HepG2 (cell line): Measurements from ENCODE around the gene ALDH3A1. TPM values are rescaled to one million over a fixed set of nuclear protein-coding genes. Genes with fewer than 3 reads are reported as not detected.

Experiments used
- AHDC1 ChIP-seq: sonication (generic); formaldehyde crosslinking; IDR thresholded peaks from 2 replicates; pipeline ENCODE4 v1.5.1; 2020; ENCODE audit warnings: mild to moderate bottlenecking, missing genetic modification reagents, borderline replicate concordance
- ATF5 ChIP-seq: sonication (generic); formaldehyde crosslinking; IDR thresholded peaks from 2 replicates; pipeline ENCODE4 v1.4.0; 2020; ENCODE audit warnings: mild to moderate bottlenecking, low read depth, missing genetic modification reagents
- CSRNP2 ChIP-seq: sonication (generic); formaldehyde crosslinking; conservative IDR thresholded peaks from 2 replicates; pipeline ENCODE4 v1.8.0; 2022; ENCODE audit warnings: low read depth, missing genetic modification reagents
- HINFP ChIP-seq: sonication (generic); formaldehyde crosslinking; IDR thresholded peaks from 2 replicates; pipeline ENCODE4 v1.4.0; 2020; ENCODE audit warnings: low read depth, mild to moderate bottlenecking, missing genetic modification reagents
- MXI1 ChIP-seq: IDR thresholded peaks from 3 replicates; pipeline ENCODE4 v1.6.1; 2012; ENCODE audit warnings: low read depth, low read length, inconsistent platforms, borderline replicate concordance
- MZF1 ChIP-seq: sonication (generic); formaldehyde crosslinking; IDR thresholded peaks from 2 replicates; pipeline ENCODE4 v1.8.1; 2023; ENCODE audit warnings: mild to moderate bottlenecking, missing genetic modification reagents, borderline replicate concordance
- NFE2L1 ChIP-seq: sonication (generic); formaldehyde crosslinking; IDR thresholded peaks from 2 replicates; pipeline ENCODE4 v1.4.0; 2020; ENCODE audit warnings: missing genetic modification reagents, mild to moderate bottlenecking, borderline replicate concordance
- PAX8 ChIP-seq: sonication (generic); formaldehyde crosslinking; IDR thresholded peaks from 2 replicates; pipeline ENCODE4 v1.8.0; 2022; ENCODE audit warnings: mild to moderate bottlenecking, missing genetic modification reagents, borderline replicate concordance
- SKI ChIP-seq: fragments of 450-650 bp; IDR thresholded peaks from one replicate; pipeline ENCODE4 v1.6.1; 2018; ENCODE audit warnings: mild to moderate bottlenecking; ENCODE audit not compliant: partially characterized antibody
- ZBTB7B ChIP-seq: sonication (generic); formaldehyde crosslinking; IDR thresholded peaks from 2 replicates; pipeline ENCODE4 v1.4.0; 2020; ENCODE audit warnings: missing genetic modification reagents
- ZC3H4 ChIP-seq: sonication (generic); formaldehyde crosslinking; IDR thresholded peaks from 2 replicates; pipeline ENCODE4 v1.4.0; 2020; ENCODE audit warnings: missing genetic modification reagents, borderline replicate concordance
- ZFX ChIP-seq: sonication (generic); formaldehyde crosslinking; IDR thresholded peaks from 2 replicates; pipeline ENCODE4 v1.4.0; 2020; ENCODE audit warnings: mild to moderate bottlenecking, low read depth, missing genetic modification reagents, moderate library complexity
- ZNF251 ChIP-seq: sonication (generic); formaldehyde crosslinking; IDR thresholded peaks from 2 replicates; pipeline ENCODE4 v1.9.0; 2021; ENCODE audit warnings: mild to moderate bottlenecking, missing genetic modification reagents
- ZNF263 ChIP-seq: sonication (generic); formaldehyde crosslinking; IDR thresholded peaks from 2 replicates; pipeline ENCODE4 v1.4.0; 2020; ENCODE audit warnings: missing genetic modification reagents
- ZNF274 ChIP-seq: sonication (generic); formaldehyde crosslinking; IDR thresholded peaks from 2 replicates; pipeline ENCODE4 v1.5.1; 2020; ENCODE audit warnings: mild to moderate bottlenecking, missing genetic modification reagents
- ZNF740 ChIP-seq: sonication (generic); formaldehyde crosslinking; IDR thresholded peaks from 2 replicates; pipeline ENCODE4 v1.4.0; 2020; ENCODE audit warnings: missing genetic modification reagents
- polyA plus RNA-seq, 8 experiments: library from polyadenylated mRNA; depleted of rRNA in 3 of 8; stranded (reverse) in 7 of 8; unstranded in 1 of 8; fragments of >200 nt; fragmentation: Illumina TruSeq in 4 of 8; extraction: Trizol in 4 of 8; gene quantifications; 2 replicates each; pipeline versions ENCODE4 v1.2.1 to v1.2.3, GENCODE V29; 2011 to 2016; ENCODE audit warnings: low read depth in 4 of 8, missing spikeins in 1 of 8, mixed read lengths in 1 of 8; ENCODE audit not compliant: insufficient read depth in 1 of 8
- total RNA-seq, 5 experiments: library from RNA; depleted of rRNA; stranded (reverse); fragments of >200 nt; fragmentation: Illumina TruSeq; extraction: Trizol; gene quantifications; 2 replicates each; pipeline ENCODE4 v1.2.3, GENCODE V29; 2016; ENCODE audit warnings: low read depth in 1 of 5
- TF ChIP-seq, protein P1 (sequence below): sonication (generic); formaldehyde crosslinking; IDR thresholded peaks from 2 replicates; pipeline ENCODE4 v1.5.0; 2020; ENCODE audit warnings: mild to moderate bottlenecking, missing genetic modification reagents

Gene ALDH3A1
- total and polyA plus RNA-seq, 2 of the 13 experiments (the other 11 are each of a cell fraction or from before 2014, with no cell fraction given): 0.07 to 0.62 TPM

GRCh38 chr17:19727501-19728078 lies 20.5 kb downstream of the ALDH3A1 start (continued):
- no peak for TF ChIP-seq ATF5 (CRISPR knock-in tag)
- TF ChIP-seq ZFX (CRISPR knock-in tag): no peak; the same call in 1 of the 2 replicates
- TF ChIP-seq ZBTB7B (CRISPR knock-in tag): no peak
- no peak for TF ChIP-seq CSRNP2 (CRISPR knock-in tag)
- no peak for TF ChIP-seq ZNF740 (CRISPR knock-in tag)
- TF ChIP-seq ZNF274 (CRISPR knock-in tag): no peak
- TF ChIP-seq MZF1 (CRISPR knock-in tag): no peak
- TF ChIP-seq NFE2L1 (CRISPR knock-in tag): no peak
- TF ChIP-seq HINFP (CRISPR knock-in tag): no peak
- TF ChIP-seq MXI1: no peak
- TF ChIP-seq AHDC1: no peak
- TF ChIP-seq, protein P1, sequence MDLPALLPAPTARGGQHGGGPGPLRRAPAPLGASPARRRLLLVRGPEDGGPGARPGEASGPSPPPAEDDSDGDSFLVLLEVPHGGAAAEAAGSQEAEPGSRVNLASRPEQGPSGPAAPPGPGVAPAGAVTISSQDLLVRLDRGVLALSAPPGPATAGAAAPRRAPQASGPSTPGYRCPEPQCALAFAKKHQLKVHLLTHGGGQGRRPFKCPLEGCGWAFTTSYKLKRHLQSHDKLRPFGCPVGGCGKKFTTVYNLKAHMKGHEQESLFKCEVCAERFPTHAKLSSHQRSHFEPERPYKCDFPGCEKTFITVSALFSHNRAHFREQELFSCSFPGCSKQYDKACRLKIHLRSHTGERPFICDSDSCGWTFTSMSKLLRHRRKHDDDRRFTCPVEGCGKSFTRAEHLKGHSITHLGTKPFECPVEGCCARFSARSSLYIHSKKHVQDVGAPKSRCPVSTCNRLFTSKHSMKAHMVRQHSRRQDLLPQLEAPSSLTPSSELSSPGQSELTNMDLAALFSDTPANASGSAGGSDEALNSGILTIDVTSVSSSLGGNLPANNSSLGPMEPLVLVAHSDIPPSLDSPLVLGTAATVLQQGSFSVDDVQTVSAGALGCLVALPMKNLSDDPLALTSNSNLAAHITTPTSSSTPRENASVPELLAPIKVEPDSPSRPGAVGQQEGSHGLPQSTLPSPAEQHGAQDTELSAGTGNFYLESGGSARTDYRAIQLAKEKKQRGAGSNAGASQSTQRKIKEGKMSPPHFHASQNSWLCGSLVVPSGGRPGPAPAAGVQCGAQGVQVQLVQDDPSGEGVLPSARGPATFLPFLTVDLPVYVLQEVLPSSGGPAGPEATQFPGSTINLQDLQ (CRISPR knock-in tag): no peak
- TF ChIP-seq ZNF263 (CRISPR knock-in tag): peak; percentile 66; the same call in 1 of the 2 replicates
- no peak for TF ChIP-seq ZC3H4 (CRISPR knock-in tag)
- TF ChIP-seq PAX8 (CRISPR knock-in tag): no peak
- TF ChIP-seq SKI: no peak
- no peak for TF ChIP-seq ZNF251 (CRISPR knock-in tag)
